SK-N-MC (cell line): Measurements from ENCODE around the gene GNAO1.

ENCODE experiments used
- DNase-seq: peaks from one replicate; pipeline ENCODE4 v3.0.0-alpha.2; 2011; ENCODE audit warnings: low read depth, low spot score
- H3K27ac ChIP-seq: fragments of 200-600 bp; sonication (generic); 2 replicates; pipeline ENCODE4 v1.5.1; 2016; ENCODE audit warnings: mixed run types
- H3K36me3 ChIP-seq: fragments of 200-600 bp; sonication (generic); 2 replicates; pipeline ENCODE4 v1.6.1; 2017; ENCODE audit warnings: antibody characterized with exemption, low read length, mixed read lengths; ENCODE audit not compliant: insufficient read depth
- H3K4me3 ChIP-seq: fragments of 200-600 bp; sonication (generic); 2 replicates; pipeline ENCODE4 v1.5.1; 2016
- H3K9ac ChIP-seq: fragments of 200-600 bp; sonication (generic); 2 replicates; pipeline ENCODE4 v1.8.0; 2017; ENCODE audit warnings: mixed run types, mixed read lengths; ENCODE audit not compliant: insufficient read length
- H3K9me3 ChIP-seq: fragments of 200-600 bp; sonication (generic); 2 replicates; pipeline ENCODE4 v1.6.1; 2017; ENCODE audit warnings: low read depth, mild to moderate bottlenecking, antibody characterized with exemption, low read length, moderate library complexity, mixed read lengths
- EZH2 ChIP-seq: fragments of 200-600 bp; sonication (generic); IDR thresholded peaks from one replicate; pipeline ENCODE4 v1.6.1; 2017; ENCODE audit warnings: antibody characterized with exemption
- FOXP2 ChIP-seq: optimal IDR thresholded peaks from 2 replicates; pipeline ENCODE3; 2011; ENCODE audit warnings: mild to moderate bottlenecking, moderate library complexity; ENCODE audit not compliant: insufficient read depth; ENCODE audit errors: extremely low read length, control extremely low read depth
- POLR2AphosphoS5 ChIP-seq: IDR thresholded peaks from 2 replicates; pipeline ENCODE4 v1.6.1; 2012; ENCODE audit warnings: mild to moderate bottlenecking, low read depth, low read length, borderline replicate concordance

GNAO1 gene

GRCh38 chr16:56193951-56194726 lies 2.9 kb downstream of the GNAO1 start:
- H3K9ac ChIP-seq: no peak overlapping the region
- TF ChIP-seq FOXP2 (no peak), POLR2AphosphoS5 (no peak), EZH2 (no peak)
- DNase-seq: no peak
- H3K27ac ChIP-seq: no peak overlapping the region
- H3K36me3 ChIP-seq: no peaks in the 10 kb centered on the region
- no peak overlapping the region; the same call in 1 of the 2 replicates for H3K4me3 ChIP-seq
- no peaks in the 10 kb centered on the region for H3K9me3 ChIP-seq

- no peak for DNase-seq
Observed at GRCh38 chr16:56195151-56195550, 3.9 kb downstream of the GNAO1 start.

GRCh38 chr16:56196381-56196780 lies 5.1 kb downstream of the GNAO1 start:
- no peak for DNase-seq
- TF ChIP-seq FOXP2 (no peak), POLR2AphosphoS5 (no peak), EZH2 (no peak)
- Histone ChIP-seq H3K4me3 (no peak overlapping the region), H3K36me3 (no peaks in the 10 kb centered on the region), H3K9ac (no peak overlapping the region), H3K9me3 (no peaks in the 10 kb centered on the region), H3K27ac (no peak overlapping the region)

More at GRCh38 chr16:56195151-56195550, 3.9 kb downstream of the GNAO1 start:
- Histone ChIP-seq H3K4me3 (no peak overlapping the region), H3K36me3 (no peaks in the 10 kb centered on the region), H3K9ac (no peak overlapping the region), H3K9me3 (no peaks in the 10 kb centered on the region), H3K27ac (no peak overlapping the region)
- TF ChIP-seq FOXP2 (no peak), POLR2AphosphoS5 (no peak), EZH2 (no peak)

GRCh38 chr16:56197192-56197992 lies 6.1 kb downstream of the GNAO1 start:
- no peak for TF ChIP-seq EZH2
- TF ChIP-seq POLR2AphosphoS5: no peak
- TF ChIP-seq FOXP2: no peak
- Histone ChIP-seq H3K9me3 (no peaks in the 10 kb centered on the region), H3K4me3 (no peak overlapping the region), H3K27ac (no peak overlapping the region), H3K36me3 (no peaks in the 10 kb centered on the region), H3K9ac (no peak overlapping the region)
- DNase-seq: no peak

GRCh38 chr16:56198006-56198754 lies 6.9 kb downstream of the GNAO1 start:
- no peaks in the 10 kb centered on the region for H3K9me3 ChIP-seq
- no peak overlapping the region for H3K4me3 ChIP-seq
- no peak for TF ChIP-seq POLR2AphosphoS5
- no peak overlapping the region for H3K9ac ChIP-seq
- H3K36me3 ChIP-seq: no peaks in the 10 kb centered on the region
- no peak overlapping the region for H3K27ac ChIP-seq
- DNase-seq: no peak

GRCh38 chr16:56198755-56199114 lies 7.4 kb downstream of the GNAO1 start:
- TF ChIP-seq EZH2 (no peak), POLR2AphosphoS5 (no peak), FOXP2 (no peak)
- Histone ChIP-seq H3K9ac (no peak overlapping the region), H3K36me3 (no peaks in the 10 kb centered on the region), H3K4me3 (no peak overlapping the region), H3K27ac (no peak overlapping the region), H3K9me3 (no peaks in the 10 kb centered on the region)
- no peak for DNase-seq

GRCh38 chr16:56199164-56199563 lies 7.9 kb downstream of the GNAO1 start:
- H3K9me3 ChIP-seq: no peaks in the 10 kb centered on the region
- no peaks in the 10 kb centered on the region for H3K36me3 ChIP-seq
- H3K27ac ChIP-seq: no peak overlapping the region
- H3K9ac ChIP-seq: no peak overlapping the region
- H3K4me3 ChIP-seq: no peak overlapping the region
- DNase-seq: no peak
- TF ChIP-seq POLR2AphosphoS5: no peak
- no peak for TF ChIP-seq FOXP2
- no peak for TF ChIP-seq EZH2

- DNase-seq: no peak
- Histone ChIP-seq H3K4me3 (no peak overlapping the region), H3K27ac (no peak overlapping the region), H3K36me3 (no peaks in the 10 kb centered on the region), H3K9ac (no peak overlapping the region), H3K9me3 (no peaks in the 10 kb centered on the region)
- TF ChIP-seq EZH2: no peak
- no peak for TF ChIP-seq FOXP2
- TF ChIP-seq POLR2AphosphoS5: no peak
Observed at GRCh38 chr16:56201030-56201429, 9.7 kb downstream of the GNAO1 start.
